ENCODE data around the gene ANKRD23.
"Not testable (repeated sequence)": the region's sequence is repeated elsewhere in the genome, so short reads cannot be mapped to it uniquely, and the experiment has no call there.

ANKRD23 gene

DNA sequence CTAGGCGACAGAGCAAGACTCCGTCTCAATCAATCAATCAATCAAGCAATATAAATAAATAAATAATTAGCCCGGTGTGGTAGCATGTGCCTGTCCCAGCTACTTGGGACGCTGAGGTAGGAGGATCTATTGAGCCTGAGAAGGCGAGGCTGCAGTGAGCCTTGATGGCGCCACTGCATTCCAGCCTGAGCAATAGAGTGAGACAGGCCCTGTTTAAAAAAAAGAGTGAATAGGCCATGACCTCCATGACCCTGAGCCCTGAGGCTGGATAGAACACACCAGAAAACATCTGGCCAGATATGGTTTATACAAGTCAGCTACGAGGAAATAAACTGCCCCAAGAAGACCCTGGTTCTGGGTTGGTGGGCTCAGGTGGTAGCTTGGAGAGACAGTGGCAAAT lies 46.4 kb upstream of the ANKRD23 start:
- Histone ChIP-seq H3K4me2 (ENCODE audit: insufficient read depth, low read length, poor library complexity, severe bottlenecking) (no peak overlapping the region), H3K18ac (ENCODE audit: low read length) (no peak overlapping the region), H3K4ac (ENCODE audit: low read length) (no peak overlapping the region), H3K9ac (ENCODE audit: low read depth, low read length, poor library complexity) (no peak overlapping the region), H2AFZ (ENCODE audit: low read length) (no peak overlapping the region), H3K27ac (replicated peaks; ENCODE audit: low read length) (no peak overlapping the region), H2AK5ac (ENCODE audit: low read depth, low read length) (no peak overlapping the region), H3K23ac (ENCODE audit: low read depth, low read length, poor library complexity) (no peak overlapping the region), H3K14ac (ENCODE audit: low read length) (no peak overlapping the region), H3K79me1 (ENCODE audit: low read depth, low read length) (no peaks in the 10 kb centered on the region), H3K9me3 (replicated peaks in 1 of 2; ENCODE audit: control insufficient read depth in 2 of 2, insufficient read depth in 1 of 2, low read depth in 1 of 2, low read length in 2 of 2) (no peaks in the 10 kb centered on the region), H3K4me1 (ENCODE audit: control insufficient read depth in 2 of 2, insufficient read depth in 1 of 2, low read depth in 1 of 2, low read length in 2 of 2) (peaks cover 14 to 20% of the 10 kb centered on the region in 2 donors), H2BK12ac (ENCODE audit: low read length) (no peak overlapping the region), H3K27me3 (ENCODE audit: control insufficient read depth in 3 of 3, insufficient read depth in 3 of 3, low read depth in 1 of 3, low read length in 3 of 3) (peaks cover 0 to 6% (median 3%) of the 10 kb centered on the region in 3 experiments), H3K4me3 (ENCODE audit: low read length in 2 of 2) (no peak overlapping the region), H4K91ac (ENCODE audit: low read depth, low read length, poor library complexity) (no peak overlapping the region), H2BK5ac (ENCODE audit: low read length) (no peak overlapping the region), H3K36me3 (replicated peaks in 1 of 2; ENCODE audit: control insufficient read depth in 2 of 2, insufficient read depth in 2 of 2, low read length in 2 of 2) (no peaks in the 10 kb centered on the region), H4K8ac (ENCODE audit: low read depth, low read length) (no peak overlapping the region), H2BK120ac (ENCODE audit: low read depth, low read length) (no peak overlapping the region), H2BK15ac (ENCODE audit: low read length) (no peak overlapping the region)
- WGBS, 2 donors (ENCODE audit: extremely low coverage in 2 of 2, insufficient read length in 2 of 2, insufficient replicate concordance in 1 of 2) = no CpG with 5 or more reads among the region's 7 CpGs
- DNase-seq (ENCODE audit: low spot score) = no peak

- not testable (repeated sequence) for H4K91ac ChIP-seq (ENCODE audit: low read depth, low read length, poor library complexity); H3K79me1 ChIP-seq (ENCODE audit: low read depth, low read length); H3K27me3 ChIP-seq (ENCODE audit: control insufficient read depth in 3 of 3, insufficient read depth in 3 of 3, low read depth in 1 of 3, low read length in 3 of 3); H2BK5ac ChIP-seq (ENCODE audit: low read length); H3K4ac ChIP-seq (ENCODE audit: low read length); H4K8ac ChIP-seq (ENCODE audit: low read depth, low read length); H3K9ac ChIP-seq (ENCODE audit: low read depth, low read length, poor library complexity); H2AK5ac ChIP-seq (ENCODE audit: low read depth, low read length); H3K4me2 ChIP-seq (ENCODE audit: insufficient read depth, low read length, poor library complexity, severe bottlenecking); H3K23ac ChIP-seq (ENCODE audit: low read depth, low read length, poor library complexity); H3K4me3 ChIP-seq (ENCODE audit: low read length in 2 of 2); H2BK15ac ChIP-seq (ENCODE audit: low read length); H3K14ac ChIP-seq (ENCODE audit: low read length); H2AFZ ChIP-seq (ENCODE audit: low read length); DNase-seq (ENCODE audit: low spot score); H3K36me3 ChIP-seq (replicated peaks in 1 of 2; ENCODE audit: control insufficient read depth in 2 of 2, insufficient read depth in 2 of 2, low read length in 2 of 2); H3K9me3 ChIP-seq (replicated peaks in 1 of 2; ENCODE audit: control insufficient read depth in 2 of 2, insufficient read depth in 1 of 2, low read depth in 1 of 2, low read length in 2 of 2); H2BK120ac ChIP-seq (ENCODE audit: low read depth, low read length); H3K18ac ChIP-seq (ENCODE audit: low read length); H2BK12ac ChIP-seq (ENCODE audit: low read length); H3K27ac ChIP-seq (replicated peaks; ENCODE audit: low read length)
- whole genome bisulfite sequencing, 2 donors (ENCODE audit: extremely low coverage in 2 of 2, insufficient read length in 2 of 2, insufficient replicate concordance in 1 of 2) = no CpG with 5 or more reads among the region's 5 CpGs
- peaks cover 14 to 20% of the 10 kb centered on the region in 2 donors for H3K4me1 ChIP-seq (ENCODE audit: control insufficient read depth in 2 of 2, insufficient read depth in 1 of 2, low read depth in 1 of 2, low read length in 2 of 2)
Observed at GRCh38 chr2:96889502-96889901, 45.7 kb upstream of the ANKRD23 start.

GRCh38 chr2:96888072-96889011 lies 44.5 kb upstream of the ANKRD23 start:
- Histone ChIP-seq H3K4me2 (ENCODE audit: insufficient read depth, low read length, poor library complexity, severe bottlenecking) (no peak overlapping the region), H3K23ac (ENCODE audit: low read depth, low read length, poor library complexity) (peak overlapping the region; percentile 90), H2AFZ (ENCODE audit: low read length) (peak overlapping the region; percentile 20), H3K14ac (ENCODE audit: low read length) (peak overlapping the region; percentile 42), H3K9me3 (replicated peaks in 1 of 2; ENCODE audit: control insufficient read depth in 2 of 2, insufficient read depth in 1 of 2, low read depth in 1 of 2, low read length in 2 of 2) (no peaks in the 10 kb centered on the region), H3K27me3 (ENCODE audit: control insufficient read depth in 3 of 3, insufficient read depth in 3 of 3, low read depth in 1 of 3, low read length in 3 of 3) (peaks cover 0 to 5% (median 3%) of the 10 kb centered on the region in 3 experiments), H2BK15ac (ENCODE audit: low read length) (peak overlapping the region; percentile 97), H2BK12ac (ENCODE audit: low read length) (peak overlapping the region; percentile 50), H3K18ac (ENCODE audit: low read length) (peak overlapping the region; percentile 33), H3K4ac (ENCODE audit: low read length) (no peak overlapping the region), H3K27ac (replicated peaks; ENCODE audit: low read length) (no peak overlapping the region), H3K36me3 (replicated peaks in 1 of 2; ENCODE audit: control insufficient read depth in 2 of 2, insufficient read depth in 2 of 2, low read length in 2 of 2) (no peaks in the 10 kb centered on the region), H2BK120ac (ENCODE audit: low read depth, low read length) (peak overlapping the region; percentile 57), H4K8ac (ENCODE audit: low read depth, low read length) (no peak overlapping the region), H3K4me1 (ENCODE audit: control insufficient read depth in 2 of 2, insufficient read depth in 1 of 2, low read depth in 1 of 2, low read length in 2 of 2) (peaks cover 14 to 20% of the 10 kb centered on the region in 2 donors), H3K79me1 (ENCODE audit: low read depth, low read length) (no peaks in the 10 kb centered on the region), H3K4me3 (ENCODE audit: low read length in 2 of 2) (no peak overlapping the region), H4K91ac (ENCODE audit: low read depth, low read length, poor library complexity) (peak overlapping the region; percentile 56), H3K9ac (ENCODE audit: low read depth, low read length, poor library complexity) (no peak overlapping the region), H2AK5ac (ENCODE audit: low read depth, low read length) (peak overlapping the region; percentile 49), H2BK5ac (ENCODE audit: low read length) (peak overlapping the region; percentile 68)
- no peak for DNase-seq (ENCODE audit: low spot score)
- WGBS, 2 donors (ENCODE audit: extremely low coverage in 2 of 2, insufficient read length in 2 of 2, insufficient replicate concordance in 1 of 2) = no CpG with 5 or more reads among the region's 12 CpGs

DNA sequence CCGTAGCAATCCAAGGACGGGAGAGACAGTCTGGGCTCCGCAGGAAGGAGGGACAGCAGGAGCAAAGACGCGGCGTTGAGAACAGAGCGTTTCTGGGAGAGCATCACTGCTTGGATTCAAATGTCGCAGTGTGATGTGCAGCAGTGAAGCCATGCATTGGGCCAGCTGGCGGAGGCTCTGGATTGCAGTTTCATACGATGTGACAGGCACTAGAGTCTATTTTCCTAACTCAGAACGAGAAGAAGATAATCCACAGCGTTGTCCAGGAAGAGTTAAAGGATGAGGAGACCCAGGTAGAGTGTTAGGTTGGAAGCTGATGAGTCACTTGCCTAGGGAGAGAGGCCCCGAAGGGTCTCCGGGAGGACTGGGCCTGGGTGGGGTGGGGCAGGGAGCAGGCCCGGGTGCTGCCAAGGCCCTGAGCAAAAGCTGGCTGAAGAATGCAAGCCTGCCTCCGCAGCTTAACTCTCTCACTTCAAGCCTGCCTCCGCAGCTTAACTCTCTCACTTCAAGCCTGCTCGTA lies 43.7 kb upstream of the ANKRD23 start:
- Histone ChIP-seq H3K23ac (ENCODE audit: low read depth, low read length, poor library complexity) (no peak overlapping the region), H2BK5ac (ENCODE audit: low read length) (no peak overlapping the region), H2BK15ac (ENCODE audit: low read length) (peak overlapping the region; percentile 63), H4K91ac (ENCODE audit: low read depth, low read length, poor library complexity) (peak overlapping the region; percentile 50), H3K9me3 (replicated peaks in 1 of 2; ENCODE audit: control insufficient read depth in 2 of 2, insufficient read depth in 1 of 2, low read depth in 1 of 2, low read length in 2 of 2) (no peaks in the 10 kb centered on the region), H3K4ac (ENCODE audit: low read length) (peak overlapping the region; percentile 19), H3K27ac (replicated peaks; ENCODE audit: low read length) (no peak overlapping the region), H3K79me1 (ENCODE audit: low read depth, low read length) (no peaks in the 10 kb centered on the region), H3K18ac (ENCODE audit: low read length) (peak overlapping the region; percentile 89), H3K4me1 (ENCODE audit: control insufficient read depth in 2 of 2, insufficient read depth in 1 of 2, low read depth in 1 of 2, low read length in 2 of 2) (peaks cover 20 to 21% of the 10 kb centered on the region in 2 donors), H4K8ac (ENCODE audit: low read depth, low read length) (no peak overlapping the region), H3K4me3 (ENCODE audit: low read length in 2 of 2) (no peak overlapping the region), H2AK5ac (ENCODE audit: low read depth, low read length) (no peak overlapping the region), H2AFZ (ENCODE audit: low read length) (peak overlapping the region; percentile 20), H3K14ac (ENCODE audit: low read length) (peak overlapping the region; percentile 89), H3K4me2 (ENCODE audit: insufficient read depth, low read length, poor library complexity, severe bottlenecking) (no peak overlapping the region), H3K9ac (ENCODE audit: low read depth, low read length, poor library complexity) (no peak overlapping the region), H3K27me3 (ENCODE audit: control insufficient read depth in 3 of 3, insufficient read depth in 3 of 3, low read depth in 1 of 3, low read length in 3 of 3) (peaks cover 0 to 3% (median under 1%) of the 10 kb centered on the region in 3 experiments), H3K36me3 (replicated peaks in 1 of 2; ENCODE audit: control insufficient read depth in 2 of 2, insufficient read depth in 2 of 2, low read length in 2 of 2) (no peaks in the 10 kb centered on the region), H2BK120ac (ENCODE audit: low read depth, low read length) (no peak overlapping the region), H2BK12ac (ENCODE audit: low read length) (no peak overlapping the region)
- WGBS, 2 donors (ENCODE audit: extremely low coverage in 2 of 2, insufficient read length in 2 of 2, insufficient replicate concordance in 1 of 2) = no CpG with 5 or more reads among the region's 18 CpGs
- DNase-seq (ENCODE audit: low spot score) = no peak

All from neuronal stem cell (in vitro differentiated cells).